Measurements from ENCODE around the gene C5orf47. TPM values are rescaled to one million over a fixed set of nuclear protein-coding genes. Genes with fewer than 3 reads are reported as not detected.
A peak's percentile ranks its signal among the peaks of the same experiment; 100 is the strongest.

The C5orf47 gene
- total RNA-seq, 2 experiments from 2014 or later: not detected

DNA sequence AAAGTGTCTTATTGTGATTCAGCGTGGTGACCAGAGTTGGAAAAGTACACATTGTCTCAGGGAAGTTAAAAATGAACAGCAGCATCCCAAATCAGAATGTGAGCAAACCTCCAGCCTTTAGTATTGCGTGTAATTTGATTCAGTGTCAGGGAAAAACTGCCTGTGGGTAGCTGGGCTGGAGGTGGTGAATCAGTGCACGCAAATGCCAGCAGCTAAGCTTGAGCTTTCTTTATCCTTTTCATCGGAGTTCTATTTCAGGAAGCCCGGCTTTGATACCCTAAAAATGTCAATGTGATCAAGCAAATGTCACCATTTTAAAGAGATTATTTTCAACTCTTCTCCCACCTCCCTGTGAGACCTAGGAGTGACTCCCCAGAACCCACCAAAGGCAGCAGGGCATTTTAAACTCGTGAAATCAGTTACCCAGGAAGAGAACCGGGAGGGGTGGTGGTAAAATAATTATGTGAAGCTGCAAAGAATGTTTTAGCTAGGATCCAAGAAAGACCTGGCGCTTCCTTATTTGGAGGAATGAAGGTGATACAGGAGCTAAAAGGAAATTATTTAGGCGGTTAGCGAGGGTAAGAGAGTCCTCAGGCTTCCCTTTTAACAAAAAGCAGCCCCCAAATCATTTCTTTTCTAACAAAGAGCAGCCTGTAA lies 25.7 kb upstream of the C5orf47 start:
- Mint-ChIP-seq H3K4me3 (no peak overlapping the region), H3K9me3 (no peaks in the 10 kb centered on the region), H3K27me3 (no peaks in the 10 kb centered on the region), H3K36me3 (peaks cover 1% of the 10 kb centered on the region), H3K4me1 (peaks cover 1% of the 10 kb centered on the region), H3K27ac (no peak overlapping the region)
- ATAC-seq (ENCODE audit: low read depth) (no peak), DNase-seq (no peak)
- POLR2A ChIA-PET: no interaction called here

DNA sequence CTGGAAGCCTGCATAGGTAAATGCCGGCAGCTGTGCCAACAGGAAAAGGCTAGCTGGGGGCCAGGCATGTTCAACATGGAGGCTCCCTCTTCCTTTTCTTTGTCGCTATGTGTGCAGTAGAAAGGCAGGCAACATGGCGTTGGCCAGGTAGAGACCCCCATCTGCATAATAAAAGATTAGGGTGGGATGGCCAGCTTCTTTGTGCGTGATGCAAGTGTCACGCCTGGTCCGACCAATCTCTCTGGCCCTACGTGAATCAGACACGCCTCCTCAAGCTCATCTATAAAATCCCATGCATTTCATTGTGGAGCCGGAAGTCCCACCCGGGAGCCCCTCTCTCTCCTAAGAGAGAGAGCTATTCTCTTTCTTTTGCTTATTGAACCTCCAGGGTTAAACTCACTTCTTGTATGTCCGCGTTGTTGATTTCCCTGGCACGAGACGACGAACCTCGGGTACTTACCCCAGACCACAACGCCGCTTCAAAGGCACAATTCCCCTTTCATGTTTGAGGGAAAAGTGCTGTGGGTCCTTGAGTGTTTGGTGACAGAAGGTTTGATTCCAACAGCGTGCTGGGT lies 25.0 kb upstream of the C5orf47 start:
- no peak for ATAC-seq (ENCODE audit: low read depth)
- Mint-ChIP-seq H3K4me1 (peaks cover 3% of the 10 kb centered on the region), H3K36me3 (peaks cover 1% of the 10 kb centered on the region), H3K4me3 (no peak overlapping the region), H3K9me3 (no peaks in the 10 kb centered on the region), H3K27me3 (no peaks in the 10 kb centered on the region), H3K27ac (no peak overlapping the region)
- no peak for DNase-seq
- POLR2A ChIA-PET: no interaction called here

DNA sequence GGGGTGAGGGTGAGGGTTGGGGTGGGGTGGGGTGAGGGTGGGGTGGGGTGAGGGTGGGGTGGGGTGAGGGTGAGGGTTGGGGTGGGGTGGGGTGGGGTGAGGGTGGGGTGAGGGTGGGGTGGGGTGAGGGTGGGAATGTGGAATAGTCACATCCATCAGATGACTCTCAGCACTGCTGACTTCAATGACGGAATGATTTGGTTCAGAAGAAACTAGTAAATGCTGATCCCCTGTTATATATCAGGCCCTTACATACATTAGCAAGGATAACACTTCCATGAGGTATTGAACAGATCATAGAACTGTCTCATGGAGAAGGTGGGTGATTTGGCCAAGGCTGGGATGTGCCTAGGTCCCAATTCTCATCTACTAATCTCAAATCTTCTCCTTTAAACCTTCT lies 24.5 kb upstream of the C5orf47 start:
- no peaks in the 10 kb centered on the region for H3K9me3 Mint-ChIP-seq
- no peaks in the 10 kb centered on the region for H3K36me3 Mint-ChIP-seq
- H3K4me1 Mint-ChIP-seq: peaks cover 3% of the 10 kb centered on the region
- no peak overlapping the region for H3K4me3 Mint-ChIP-seq
- POLR2A ChIA-PET: no interaction called here
- ATAC-seq (ENCODE audit: low read depth) (no peak), DNase-seq (no peak)
- H3K27ac Mint-ChIP-seq: no peak overlapping the region
- no peaks in the 10 kb centered on the region for H3K27me3 Mint-ChIP-seq

DNA sequence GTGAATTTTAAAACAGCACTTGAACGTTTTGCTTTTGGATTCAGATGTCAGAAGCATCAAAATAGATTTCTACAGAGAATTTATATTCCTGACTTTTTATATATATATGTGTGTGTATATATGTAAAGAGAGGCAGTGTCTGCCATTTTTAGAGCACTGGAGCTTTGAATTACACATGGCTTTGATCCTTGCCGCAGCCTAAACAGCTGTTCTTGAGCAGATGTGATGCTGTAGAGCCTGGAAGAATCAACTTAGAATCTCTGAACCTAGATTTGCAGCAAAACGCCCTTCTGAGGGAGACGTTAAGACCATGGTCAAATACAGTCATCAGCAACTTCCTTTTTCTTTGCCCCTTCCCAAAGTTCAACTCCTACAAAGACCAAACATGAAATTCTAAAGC lies 21.7 kb upstream of the C5orf47 start:
- no peaks in the 10 kb centered on the region for H3K9me3 Mint-ChIP-seq
- peaks cover 5% of the 10 kb centered on the region for H3K4me1 Mint-ChIP-seq
- POLR2A ChIA-PET: no interaction called here
- H3K4me3 Mint-ChIP-seq: no peak overlapping the region
- no peak for ATAC-seq (ENCODE audit: low read depth)
- H3K27ac Mint-ChIP-seq: no peak overlapping the region
- no peaks in the 10 kb centered on the region for H3K36me3 Mint-ChIP-seq
- no peak for DNase-seq
- H3K27me3 Mint-ChIP-seq: peaks cover 4% of the 10 kb centered on the region

DNA sequence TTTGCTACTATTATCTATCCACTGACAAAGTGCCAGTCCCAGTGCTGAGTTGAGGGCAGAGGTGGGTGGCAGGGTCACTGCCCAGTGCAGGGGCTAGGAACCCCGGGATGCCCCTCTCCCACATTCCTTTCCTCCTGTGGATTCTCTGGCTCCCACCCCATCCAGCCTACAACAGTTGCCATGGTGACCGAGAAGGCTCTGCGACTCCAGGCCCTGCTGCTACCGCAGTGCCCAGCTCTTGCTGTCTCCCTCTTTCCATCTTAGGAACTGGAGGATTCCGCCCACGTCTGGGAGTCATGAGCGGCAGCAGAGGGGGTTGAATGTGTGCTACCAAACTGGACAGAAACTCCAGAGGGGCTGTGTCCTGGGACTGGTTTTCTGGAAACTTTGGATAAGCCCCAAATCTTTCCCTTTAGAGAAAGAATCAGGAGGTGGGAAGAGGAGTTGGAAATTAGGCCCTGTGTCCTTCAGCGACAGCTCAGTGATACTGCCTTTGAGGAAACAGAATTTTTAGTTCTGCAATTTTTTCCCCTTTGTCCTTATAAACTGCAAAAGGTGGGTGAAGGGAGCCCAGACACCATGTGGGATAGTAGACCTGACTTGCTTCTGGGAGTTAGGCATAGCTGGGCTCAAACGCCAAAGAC lies 20.7 kb upstream of the C5orf47 start:
- POLR2A ChIA-PET: no interaction called here
- Mint-ChIP-seq H3K27me3 (peaks cover 4% of the 10 kb centered on the region), H3K4me3 (no peak overlapping the region), H3K9me3 (no peaks in the 10 kb centered on the region), H3K36me3 (no peaks in the 10 kb centered on the region), H3K4me1 (peaks cover 5% of the 10 kb centered on the region), H3K27ac (no peak overlapping the region)
- ATAC-seq (ENCODE audit: low read depth) (no peak), DNase-seq (no peak)

DNA sequence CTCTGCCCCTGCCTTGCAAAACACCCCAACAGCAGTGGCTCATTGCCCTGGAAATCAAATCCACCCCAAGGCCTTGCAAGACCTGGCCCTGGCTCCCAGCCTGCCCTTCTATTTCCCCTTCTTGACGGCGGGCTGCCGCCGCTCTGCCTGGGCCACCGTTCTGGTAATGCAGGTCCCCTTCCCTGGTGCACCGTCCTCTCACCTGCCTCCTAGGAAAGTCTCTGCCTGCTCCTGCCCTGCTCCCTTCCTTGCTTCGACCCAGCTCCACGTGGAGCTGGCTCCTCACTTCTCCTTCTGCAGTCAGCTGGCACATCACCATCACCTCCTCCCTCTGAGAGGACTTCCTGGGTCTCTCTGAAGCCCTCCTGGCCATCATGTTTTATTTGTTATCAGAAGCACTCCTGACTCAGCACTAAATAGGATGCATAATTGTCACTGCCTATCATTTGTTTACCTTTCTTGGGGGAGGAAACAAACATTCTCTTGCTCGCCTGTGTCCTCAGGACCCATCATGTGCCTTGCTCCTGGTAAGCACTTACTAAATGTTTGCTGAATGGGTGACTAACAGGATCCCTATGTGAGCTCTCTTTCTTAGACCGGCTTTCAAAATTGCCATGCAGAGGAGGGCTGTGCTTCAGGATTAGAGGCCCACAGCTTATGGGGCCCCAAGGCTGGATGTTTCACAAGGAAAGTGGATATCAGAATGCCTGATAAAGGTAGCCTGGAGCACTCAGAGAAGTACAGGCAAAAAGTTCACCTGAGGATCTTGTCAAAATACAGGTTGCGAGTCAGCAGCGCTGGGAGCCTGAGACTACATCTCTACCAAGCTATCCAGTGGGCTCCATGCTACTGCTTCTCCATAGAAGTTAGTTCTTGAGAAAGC lies 19.6 kb upstream of the C5orf47 start:
- Mint-ChIP-seq H3K9me3 (no peaks in the 10 kb centered on the region), H3K27ac (no peak overlapping the region), H3K36me3 (no peaks in the 10 kb centered on the region), H3K4me1 (peaks cover 4% of the 10 kb centered on the region), H3K4me3 (no peak overlapping the region), H3K27me3 (peaks cover 6% of the 10 kb centered on the region)
- ATAC-seq (ENCODE audit: low read depth): no peak
- DNase-seq: no peak
- POLR2A ChIA-PET: no interaction called here

DNA sequence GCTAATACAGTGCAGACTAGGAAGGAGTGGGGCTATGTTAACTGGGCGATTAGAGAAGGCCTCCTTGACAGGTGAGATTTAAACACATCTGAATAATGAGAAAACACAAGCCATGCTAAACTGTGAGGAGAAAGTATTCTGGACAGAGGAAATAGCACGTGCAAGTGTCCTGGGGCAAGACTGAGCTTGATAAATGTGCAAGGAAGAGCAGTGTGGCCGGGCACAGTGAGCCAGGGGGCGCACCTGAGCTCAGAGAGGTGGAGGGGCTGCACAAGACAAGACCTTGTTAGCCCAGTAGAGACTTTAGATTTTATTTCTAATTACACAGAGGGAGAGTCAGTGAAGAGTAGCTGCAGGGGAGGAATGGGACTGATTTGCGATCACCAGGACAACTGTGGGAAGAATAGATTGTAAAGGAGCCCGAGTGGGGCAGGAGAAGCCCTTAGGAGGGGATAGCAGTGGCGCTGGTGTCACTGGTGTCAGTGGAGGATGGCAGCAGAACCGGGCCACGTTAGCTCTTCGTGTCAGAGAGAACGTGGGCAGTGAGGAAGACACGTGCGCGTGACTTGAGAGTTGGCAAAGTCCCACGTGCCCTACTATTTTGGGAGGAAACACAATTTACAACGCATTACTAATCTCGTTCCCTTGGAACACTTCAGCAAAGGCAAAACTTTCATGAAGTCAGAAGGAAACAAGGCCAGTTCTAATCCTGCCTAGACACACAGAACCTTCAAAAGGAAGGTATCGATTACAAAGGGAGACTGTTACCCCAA lies 17.9 kb upstream of the C5orf47 start:
- Mint-ChIP-seq H3K4me1 (peaks cover 4% of the 10 kb centered on the region), H3K27me3 (peaks cover 6% of the 10 kb centered on the region), H3K9me3 (no peaks in the 10 kb centered on the region), H3K36me3 (no peaks in the 10 kb centered on the region), H3K4me3 (no peak overlapping the region), H3K27ac (no peak overlapping the region)
- ATAC-seq (ENCODE audit: low read depth): no peak
- no peak for DNase-seq
- POLR2A ChIA-PET: interaction anchor here (0.6 kb wide), 1 partner anchor 351 kb away, joined by 3 read pairs; no protein-coding TSS in a partner anchor

DNA sequence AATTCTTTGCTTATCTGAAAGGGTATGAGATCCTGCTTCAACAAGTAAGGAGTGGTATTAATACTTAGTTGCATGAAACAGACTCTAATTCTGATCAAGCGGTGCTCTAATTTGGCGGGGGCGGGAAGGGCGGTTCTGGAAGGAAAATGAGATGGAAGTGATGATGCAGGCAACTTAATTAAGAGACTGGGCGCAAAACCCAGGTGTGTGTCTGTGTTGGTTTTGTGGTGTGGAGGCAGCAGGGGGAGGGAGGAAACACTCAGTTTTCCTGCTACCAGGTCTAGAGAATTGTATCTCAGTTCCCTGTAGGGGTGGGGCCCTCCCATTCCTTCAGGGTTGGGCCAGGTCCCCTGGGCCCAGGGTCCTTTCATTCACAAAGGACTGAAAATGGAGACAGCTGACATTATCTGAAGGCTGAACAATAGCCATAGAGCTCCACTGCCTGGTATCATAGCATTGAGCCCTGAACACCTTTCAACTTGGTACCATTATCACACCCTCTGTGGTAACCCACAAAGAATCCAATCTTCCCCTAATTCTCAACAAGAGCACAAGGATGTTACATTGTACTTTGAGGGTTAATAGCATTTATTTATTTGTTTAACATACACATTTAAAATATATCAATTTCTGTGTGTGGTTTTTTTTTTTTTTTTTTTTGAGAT lies 17.2 kb upstream of the C5orf47 start:
- no peak overlapping the region for H3K27ac Mint-ChIP-seq
- peaks cover 4% of the 10 kb centered on the region for H3K4me1 Mint-ChIP-seq
- DNase-seq: no peak
- H3K36me3 Mint-ChIP-seq: no peaks in the 10 kb centered on the region
- ATAC-seq (ENCODE audit: low read depth): no peak
- no peak overlapping the region for H3K4me3 Mint-ChIP-seq
- POLR2A ChIA-PET: no interaction called here
- no peaks in the 10 kb centered on the region for H3K9me3 Mint-ChIP-seq
- peaks cover 9% of the 10 kb centered on the region for H3K27me3 Mint-ChIP-seq

DNA sequence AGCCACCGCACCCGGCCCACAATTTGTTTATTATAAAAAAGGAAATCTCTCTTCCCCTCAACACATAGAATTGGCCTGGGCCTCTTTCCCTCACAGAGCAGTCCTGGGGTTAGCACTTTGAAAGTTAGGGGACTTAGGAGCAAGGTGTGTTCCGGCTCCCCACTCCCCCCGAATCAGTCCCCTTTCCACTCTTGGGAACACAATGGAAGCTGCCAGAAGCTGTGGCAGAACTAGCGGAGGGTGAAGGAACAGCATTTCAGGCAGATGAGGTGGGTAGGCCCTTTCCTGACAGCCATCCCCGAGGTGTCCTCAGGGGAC lies 16.4 kb upstream of the C5orf47 start:
- no peaks in the 10 kb centered on the region for H3K9me3 Mint-ChIP-seq
- no peaks in the 10 kb centered on the region for H3K36me3 Mint-ChIP-seq
- H3K4me1 Mint-ChIP-seq: peaks cover 4% of the 10 kb centered on the region
- no peak overlapping the region for H3K27ac Mint-ChIP-seq
- no peak for ATAC-seq (ENCODE audit: low read depth)
- peaks cover 11% of the 10 kb centered on the region for H3K27me3 Mint-ChIP-seq
- no peak overlapping the region for H3K4me3 Mint-ChIP-seq
- DNase-seq: no peak
- POLR2A ChIA-PET: interaction anchor here (1.3 kb wide), 1 partner anchor 356 kb away, joined by 8 read pairs; the partner anchor contains the start of gene BOD1

DNA sequence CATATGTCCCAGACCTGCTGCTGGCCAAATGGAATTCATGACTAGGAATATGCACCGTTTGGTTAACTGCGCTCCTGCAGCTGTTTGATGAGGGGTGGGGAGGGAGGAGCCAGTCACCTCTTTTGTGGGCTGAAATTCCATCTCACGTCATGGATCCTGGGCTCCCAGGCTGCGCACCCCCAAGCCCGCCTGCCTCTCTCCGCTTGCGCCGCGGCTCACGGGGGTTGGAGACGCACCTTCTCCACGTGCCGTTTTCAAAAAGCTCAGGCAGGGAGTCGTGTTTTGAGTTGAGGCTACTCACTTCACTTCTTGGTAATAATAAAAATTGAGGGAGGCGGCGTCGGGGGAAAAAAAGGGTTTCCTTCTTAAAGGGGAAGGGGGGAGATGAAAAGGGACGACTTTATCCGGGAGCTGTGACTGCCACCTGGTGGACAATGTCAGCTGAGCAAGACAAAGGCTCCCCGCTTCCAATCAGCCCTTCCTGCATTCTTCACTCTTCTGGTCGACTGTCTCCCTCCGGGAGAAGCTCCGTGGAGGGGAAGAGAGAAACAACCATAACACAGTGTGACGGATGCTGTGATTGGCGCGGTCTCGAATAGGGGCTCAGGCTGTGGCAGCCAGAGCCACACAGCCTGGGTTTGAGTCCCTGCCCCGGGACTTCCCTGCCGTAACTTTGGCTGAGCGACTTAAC lies 15.9 kb upstream of the C5orf47 start:
- Mint-ChIP-seq H3K27me3 (peaks cover 15% of the 10 kb centered on the region), H3K4me1 (peaks cover 4% of the 10 kb centered on the region), H3K27ac (no peak overlapping the region), H3K4me3 (peak overlapping the region; percentile 77), H3K9me3 (no peaks in the 10 kb centered on the region), H3K36me3 (no peaks in the 10 kb centered on the region)
- POLR2A ChIA-PET: interaction anchor here (1.3 kb wide), 1 partner anchor 357 kb away, joined by 8 read pairs; the partner anchor contains the start of gene BOD1
- DNase-seq: peak; percentile 73
- ATAC-seq (ENCODE audit: low read depth): peak; percentile 61

DNA sequence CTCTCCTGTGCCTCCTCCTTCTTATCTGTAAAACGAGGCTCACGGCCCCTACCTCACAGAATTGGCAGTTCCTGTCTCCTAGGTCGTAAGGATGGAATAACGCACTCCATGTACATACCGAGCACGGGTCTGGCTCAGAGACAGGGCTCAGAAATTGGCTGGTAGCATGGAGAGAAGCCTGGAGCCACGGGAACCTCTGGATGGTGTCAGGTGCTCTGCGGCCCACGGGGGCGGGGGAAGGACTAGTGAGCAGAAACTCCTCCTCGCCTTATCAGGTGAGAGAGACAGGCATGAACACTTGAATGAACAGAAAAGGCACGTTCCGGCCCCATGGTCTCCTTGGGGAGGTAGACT lies 15.4 kb upstream of the C5orf47 start:
- Mint-ChIP-seq H3K9me3 (no peaks in the 10 kb centered on the region), H3K4me3 (peak overlapping the region; percentile 77), H3K27ac (no peak overlapping the region), H3K36me3 (no peaks in the 10 kb centered on the region), H3K27me3 (peaks cover 17% of the 10 kb centered on the region), H3K4me1 (peaks cover 4% of the 10 kb centered on the region)
- no peak for DNase-seq
- POLR2A ChIA-PET: interaction anchor here (1.3 kb wide), 1 partner anchor 357 kb away, joined by 8 read pairs; the partner anchor contains the start of gene BOD1
- ATAC-seq (ENCODE audit: low read depth): peak; percentile 24

DNA sequence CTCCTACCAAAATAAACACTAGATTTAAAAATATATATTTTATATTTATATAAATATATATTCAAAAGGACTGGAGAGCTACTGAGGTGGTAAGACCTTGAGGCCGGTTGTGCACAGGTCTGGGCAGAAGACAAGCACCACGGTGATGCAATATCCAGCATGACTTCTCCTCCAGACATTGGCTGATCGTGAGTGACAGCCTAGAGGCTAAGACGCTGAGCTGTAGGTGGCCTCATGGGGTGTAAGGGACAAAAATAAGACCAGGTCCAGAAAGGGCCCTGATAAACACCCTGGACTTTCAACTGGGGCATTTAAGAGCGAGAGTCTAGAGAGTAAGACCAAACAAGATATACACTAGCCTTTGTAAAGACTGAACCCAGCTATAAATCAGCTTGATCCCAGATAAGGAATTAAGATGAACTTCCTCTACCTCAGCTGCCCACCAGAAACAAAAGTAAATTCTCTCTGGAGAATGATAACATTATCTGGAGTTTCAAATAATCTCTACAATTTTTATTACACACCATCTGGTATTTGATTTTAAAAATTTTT lies 14.2 kb upstream of the C5orf47 start:
- Mint-ChIP-seq H3K4me1 (peaks cover 2% of the 10 kb centered on the region), H3K27ac (no peak overlapping the region), H3K27me3 (peaks cover 25% of the 10 kb centered on the region), H3K36me3 (no peaks in the 10 kb centered on the region), H3K4me3 (no peak overlapping the region), H3K9me3 (no peaks in the 10 kb centered on the region)
- ATAC-seq (ENCODE audit: low read depth) (no peak), DNase-seq (no peak)
- POLR2A ChIA-PET: interaction anchor here (1.4 kb wide), 1 partner anchor 359 kb away, joined by 3 read pairs; the partner anchor contains the start of gene BOD1

Measured in activated naive CD8-positive, alpha-beta T cell treated with anti-CD3 and anti-CD28 coated beads, Interleukin-2, amount 10 ng/mL, durations not matched to agents 7 days and 5 days (primary cell).